K562 (cell line): Measurements from ENCODE around the gene SYNM.

Source experiments
- HDAC6 ChIP-seq: IDR thresholded peaks from 2 replicates; pipeline ENCODE4 v1.6.1; 2012; ENCODE audit warnings: low read depth, mild to moderate bottlenecking, control low read depth, inconsistent platforms, low read length, moderate library complexity
- MAZ ChIP-seq, 2 experiments: fragments of 450-650 bp in 1 of 2; sonication (generic) in 1 of 2; formaldehyde crosslinking; IDR thresholded peaks in 1 of 2; conservative IDR thresholded peaks in 1 of 2; 2 replicates each; pipeline versions ENCODE4 v1.4.0 to v1.5.0; 2020; ENCODE audit warnings: mild to moderate bottlenecking in 1 of 2, missing genetic modification reagents in 1 of 2
- PATZ1 ChIP-seq: fragments of 250-450 bp; sonication (Bioruptor Pico); IDR thresholded peaks from 2 replicates; pipeline ENCODE4 v1.5.0; 2020; ENCODE audit warnings: mild to moderate bottlenecking, borderline replicate concordance
- ZBTB33 ChIP-seq: sonication (generic); formaldehyde crosslinking; IDR thresholded peaks from 2 replicates; pipeline ENCODE4 v1.8.1; 2023; ENCODE audit warnings: mild to moderate bottlenecking, missing genetic modification reagents

- TF ChIP-seq ZBTB33 (CRISPR knock-in tag) (no peak), HDAC6 (no peak), MAZ (CRISPR knock-in tag; conservative IDR thresholded peaks at IDR 0.05 in 1 of 2, IDR thresholded peaks at IDR 0.05 in 1 of 2) (no peak), PATZ1 (CRISPR knock-in tag) (no peak)
These were observed 30.4 kb upstream of the SYNM start for GRCh38 chr15:99074446-99074845.
